Caco-2 (cell line): Measurements from ENCODE around the gene KMT5B. TPM values are rescaled to one million over a fixed set of nuclear protein-coding genes. Genes with fewer than 3 reads are reported as not detected.

ENCODE experiments used
- BruUV-seq: library from RNA; stranded (reverse); fragments of 400-500 nt; replicated peaks from 2 replicates; lab custom pipeline; 2021; lab: Mats Ljungman, UMichigan
- CTCF ChIA-PET: fragments of 300-600 bp; sonication (Branson Sonifier 250); formaldehyde crosslinking; loops from one replicate; lab custom pipeline; 2022; ENCODE audit warnings: antibody characterized with exemption; lab: Charles Lee
- POLR2A ChIA-PET: fragments of 300-600 bp; sonication (Branson Sonifier 250); formaldehyde crosslinking; loops from one replicate; lab custom pipeline; 2022; ENCODE audit warnings: antibody characterized with exemption; lab: Charles Lee
- DNase-seq, 2 experiments: peaks; one replicate each; pipeline versions ENCODE4 v3.0.0 to v3.0.0-alpha.2; 2020 to 2022
- H3K27me3 ChIP-seq: replicated peaks from 2 replicates; pipeline ENCODE4 v1.6.0; 2011; ENCODE audit warnings: low read length; ENCODE audit not compliant: control insufficient read depth, insufficient read depth
- H3K36me3 ChIP-seq: 2 replicates; pipeline ENCODE4 v1.5.1; 2011; ENCODE audit warnings: low read length; ENCODE audit not compliant: control insufficient read depth, insufficient read depth
- H3K4me1 ChIP-seq: fragments of 250-450 bp; sonication (Bioruptor Pico); 2 replicates; pipeline ENCODE4 v1.5.1; 2020; ENCODE audit warnings: mild to moderate bottlenecking
- H3K4me3 ChIP-seq: 2 replicates; pipeline ENCODE4 v1.5.1; 2011; ENCODE audit warnings: low read depth, mild to moderate bottlenecking, control low read depth, low read length
- H3K9me3 ChIP-seq: fragments of 250-450 bp; sonication (Bioruptor Pico); 2 replicates; pipeline ENCODE4 v1.5.1; 2020; ENCODE audit warnings: mild to moderate bottlenecking, moderate library complexity
- H3K27ac Mint-ChIP-seq: one replicate; pipeline ENCODE4 v1.8.0; 2022; ENCODE audit warnings: mixed read lengths; ENCODE audit not compliant: unreplicated experiment
- H3K27me3 Mint-ChIP-seq: one replicate; pipeline ENCODE4 v1.8.0; 2022; ENCODE audit warnings: mixed read lengths; ENCODE audit not compliant: insufficient read depth, unreplicated experiment
- H3K36me3 Mint-ChIP-seq: one replicate; pipeline ENCODE4 v1.8.0; 2022; ENCODE audit warnings: mild to moderate bottlenecking, mixed read lengths; ENCODE audit not compliant: insufficient read depth, unreplicated experiment
- H3K4me1 Mint-ChIP-seq: one replicate; pipeline ENCODE4 v1.8.0; 2022; ENCODE audit warnings: low read depth, mixed read lengths; ENCODE audit not compliant: unreplicated experiment
- H3K4me3 Mint-ChIP-seq: one replicate; pipeline ENCODE4 v1.8.0; 2022; ENCODE audit warnings: mild to moderate bottlenecking, moderate library complexity, mixed read lengths; ENCODE audit not compliant: unreplicated experiment
- H3K9me3 Mint-ChIP-seq: one replicate; pipeline ENCODE4 v1.8.0; 2022; ENCODE audit warnings: mixed read lengths; ENCODE audit not compliant: unreplicated experiment
- CTCF ChIP-seq, 2 experiments: fragments of 200-600 bp in 1 of 2; IDR thresholded peaks; 1 replicate in 1 of 2; 2 replicates in 1 of 2; pipeline versions ENCODE4 v1.5.1 to v1.8.0; 2011 to 2022; ENCODE audit warnings: antibody characterized with exemption in 1 of 2, control low read depth in 1 of 2, inconsistent platforms in 1 of 2, low read depth in 1 of 2, low read length in 1 of 2, mild to moderate bottlenecking in 1 of 2, moderate library complexity in 1 of 2; ENCODE audit not compliant: insufficient read depth in 1 of 2, severe bottlenecking in 1 of 2, unreplicated experiment in 1 of 2
- intact Hi-C: fragments of 100-400 bp; cut with micrococcal nuclease; formaldehyde crosslinking; loops from one replicate; pipeline ENCODE4 v1.10.0; 2022; ENCODE audit not compliant: unreplicated experiment
- total RNA-seq: library from RNA; stranded (reverse); gene quantifications from 2 replicates; pipeline ENCODE4 v1.2.3, GENCODE V29; 2022

Gene KMT5B
- total RNA-seq, 1 experiment from 2014 or later, result 91.2 TPM

GRCh38 chr11:68142028-68142412, 71.1 kb downstream of the KMT5B start:
- ChIA-PET POLR2A (interaction anchor here (1.5 kb wide), 1 partner anchor 23 kb away, joined by 4 read pairs; no protein-coding TSS in a partner anchor), CTCF (no interaction called here)
- H3K36me3 ChIP-seq, result no peaks in the 10 kb centered on the region
- no peak overlapping the region for H3K4me3 Mint-ChIP-seq
- peaks cover 15% of the 10 kb centered on the region for H3K36me3 Mint-ChIP-seq
- BruUV-seq, result no TSS peak
- peaks cover 29% of the 10 kb centered on the region for H3K4me1 ChIP-seq
- 0 out of 2 replicates have a peak, but pooled peaks cover under 1% of the 10 kb centered on the region for H3K9me3 ChIP-seq
- intact Hi-C loops, result no loop called here
- H3K27me3 Mint-ChIP-seq, result no peaks in the 10 kb centered on the region
- DNase-seq, result no peak
- no peak overlapping the region for H3K4me3 ChIP-seq
- H3K27ac Mint-ChIP-seq, result no peak overlapping the region
- H3K9me3 Mint-ChIP-seq, result no peaks in the 10 kb centered on the region
- TF ChIP-seq CTCF (IDR thresholded peaks at IDR 0.05; ENCODE audit: insufficient read depth in 1 of 2, low read depth in 1 of 2, low read length in 1 of 2, severe bottlenecking in 1 of 2, unreplicated experiment in 1 of 2), result no peak
- H3K27me3 ChIP-seq, result no peaks in the 10 kb centered on the region
- peaks cover 33% of the 10 kb centered on the region for H3K4me1 Mint-ChIP-seq

DNA sequence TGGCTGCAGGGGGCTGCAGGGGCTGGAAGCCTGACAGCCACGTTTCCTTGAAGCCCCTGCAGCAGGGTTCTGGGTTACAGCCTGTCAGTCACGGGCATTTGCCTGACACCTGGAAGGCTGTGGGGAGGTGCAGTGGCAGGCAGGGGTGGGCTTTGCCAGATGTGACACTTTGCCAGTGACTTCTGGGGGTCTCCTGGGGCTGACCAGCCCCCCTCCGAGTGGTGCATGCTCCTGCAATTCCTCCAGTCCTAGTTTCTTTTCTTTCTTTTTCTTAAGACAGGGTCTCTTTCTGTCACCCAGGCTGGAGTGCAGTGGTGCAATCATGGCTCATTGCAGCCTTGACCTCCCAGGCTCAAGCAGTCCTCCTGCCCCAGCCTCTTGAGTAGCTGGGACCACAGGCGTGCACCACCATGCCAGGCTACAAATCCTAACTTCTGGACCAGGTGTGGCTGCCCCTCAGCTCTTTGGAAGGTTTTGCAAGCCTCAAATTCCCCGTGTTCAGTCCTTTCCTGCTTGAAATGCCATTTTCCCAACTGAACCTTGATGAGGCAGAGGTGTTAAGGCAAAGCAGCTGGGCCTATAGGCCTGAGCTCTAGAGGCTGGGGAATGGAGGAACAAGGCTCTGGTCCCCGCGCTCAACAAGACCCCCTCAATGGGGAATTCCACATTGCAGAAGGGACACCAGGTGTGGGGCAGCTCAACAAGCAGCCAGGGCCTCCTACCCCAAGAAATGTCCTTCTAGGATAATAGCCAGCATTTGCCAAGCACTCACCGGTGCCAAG, 71.7 kb downstream of the KMT5B start:
- CTCF ChIA-PET, result no interaction called here

More for the DNA sequence above, 71.7 kb downstream of the KMT5B start:
- peaks cover 15% of the 10 kb centered on the region for H3K36me3 Mint-ChIP-seq
- Histone ChIP-seq H3K27me3 (no peaks in the 10 kb centered on the region), H3K9me3 (peaks cover 5% of the 10 kb centered on the region; the same call in 1 of the 2 replicates), H3K4me1 (peaks cover 24% of the 10 kb centered on the region), H3K36me3 (0 out of 2 replicates have a peak, but pooled peaks cover 2% of the 10 kb centered on the region), H3K4me3 (no peak overlapping the region)
- H3K27me3 Mint-ChIP-seq, result no peaks in the 10 kb centered on the region
- POLR2A ChIA-PET, result interaction anchor here (1.5 kb wide), 1 partner anchor 23 kb away, joined by 4 read pairs; no protein-coding TSS in a partner anchor
- peaks cover 29% of the 10 kb centered on the region for H3K4me1 Mint-ChIP-seq
- intact Hi-C loops, result no loop called here
- no peak overlapping the region for H3K27ac Mint-ChIP-seq
- H3K9me3 Mint-ChIP-seq, result no peaks in the 10 kb centered on the region
- DNase-seq, result peak in 1 of 2 experiments; percentile 33
- H3K4me3 Mint-ChIP-seq, result no peak overlapping the region
- no TSS peak for BruUV-seq
- TF ChIP-seq CTCF (IDR thresholded peaks at IDR 0.05; ENCODE audit: insufficient read depth in 1 of 2, low read depth in 1 of 2, low read length in 1 of 2, severe bottlenecking in 1 of 2, unreplicated experiment in 1 of 2), result no peak
